ENCODE data around the gene TSPAN11.

Gene TSPAN11

DNA sequence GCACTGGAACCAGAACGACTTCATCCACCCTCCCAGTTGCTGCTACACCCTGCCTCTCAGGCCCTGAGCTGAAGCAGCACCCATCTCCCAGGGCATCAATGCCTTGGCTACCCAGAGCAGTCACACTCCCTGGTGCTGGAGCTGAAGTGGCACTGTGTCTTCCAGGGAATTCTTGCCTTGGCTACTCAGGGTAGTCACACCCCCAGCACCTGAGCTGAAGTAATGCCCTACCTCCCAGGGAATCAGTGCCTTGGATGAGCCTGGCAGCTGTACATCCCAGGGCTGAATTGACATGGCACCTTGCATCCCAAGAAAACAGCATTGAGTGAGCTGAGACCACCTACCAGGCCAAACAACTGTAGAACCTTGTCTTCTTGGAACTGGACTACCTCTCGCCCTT is 41.2 kb upstream of the TSPAN11 start:
- TF ChIP-seq CTCF (IDR thresholded peaks at IDR 0.05) = no peak

GRCh38 chr12:30887226-30887625 is 39.3 kb upstream of the TSPAN11 start:
- TF ChIP-seq CTCF (IDR thresholded peaks at IDR 0.05) = no peak

- TF ChIP-seq CTCF (IDR thresholded peaks at IDR 0.05) = no peak
Observed at GRCh38 chr12:30888241-30888640, 38.3 kb upstream of the TSPAN11 start.

GRCh38 chr12:30896461-30896860 is 30.1 kb upstream of the TSPAN11 start:
- no peak for TF ChIP-seq CTCF (IDR thresholded peaks at IDR 0.05)

- TF ChIP-seq CTCF (IDR thresholded peaks at IDR 0.05) = no peak
Observed at GRCh38 chr12:30898846-30899245, 27.7 kb upstream of the TSPAN11 start.

GRCh38 chr12:30900351-30900750 is 26.2 kb upstream of the TSPAN11 start:
- TF ChIP-seq CTCF (IDR thresholded peaks at IDR 0.05) = no peak

DNA sequence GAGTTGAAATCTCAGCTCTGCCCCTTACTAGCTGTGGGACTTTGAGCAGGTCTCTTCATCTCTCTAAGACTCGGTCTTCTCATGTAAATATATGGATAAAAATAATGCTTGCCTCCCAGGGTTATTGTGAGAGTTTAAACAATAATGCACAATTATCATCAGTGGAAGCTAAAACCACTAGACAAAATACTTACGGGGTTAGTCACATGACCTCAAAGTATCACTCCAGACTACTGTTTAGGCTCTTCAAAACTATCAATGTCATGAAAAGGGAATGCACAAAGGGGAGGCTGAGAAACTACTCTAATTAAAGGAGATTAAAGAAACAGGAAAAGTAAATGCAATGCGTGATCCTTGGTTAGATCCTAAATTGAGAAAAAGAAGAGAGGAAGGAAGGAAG is 24.5 kb upstream of the TSPAN11 start:
- TF ChIP-seq CTCF (IDR thresholded peaks at IDR 0.05) = no peak

DNA sequence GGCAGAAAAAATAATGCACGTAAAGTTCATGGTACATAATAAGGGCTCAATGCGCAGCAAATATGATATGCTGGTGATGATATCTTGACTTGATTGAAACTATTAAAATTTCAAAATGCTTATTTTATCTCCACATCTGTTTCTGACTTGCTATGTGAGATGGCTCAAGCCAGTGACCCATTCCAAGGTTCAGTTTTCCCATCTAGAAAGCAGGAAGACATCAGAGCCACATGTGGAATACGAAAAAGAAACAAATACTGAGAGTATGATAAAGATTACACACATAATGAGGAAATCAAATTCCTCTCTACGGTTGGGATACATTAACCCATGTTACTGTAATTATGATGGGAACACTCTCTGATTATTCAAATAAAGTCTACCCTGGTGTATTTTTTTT is 24.0 kb upstream of the TSPAN11 start:
- no peak for TF ChIP-seq CTCF (IDR thresholded peaks at IDR 0.05)
